Stimulated activated CD8-positive, alpha-beta memory T cell treated with anti-CD3 and anti-CD28 coated beads, Interleukin-7, amount 100 ng/mL, for 24 hours (primary cell): ENCODE data around the gene PDE11A.
"Not testable (repeated sequence)": the region's sequence is repeated elsewhere in the genome, so short reads cannot be mapped to it uniquely, and the experiment has no call there.

Source experiments
- DNase-seq: peaks from one replicate; pipeline ENCODE4 v3.0.0-alpha.2; 2020; ENCODE audit warnings: low read depth

Gene PDE11A

DNA sequence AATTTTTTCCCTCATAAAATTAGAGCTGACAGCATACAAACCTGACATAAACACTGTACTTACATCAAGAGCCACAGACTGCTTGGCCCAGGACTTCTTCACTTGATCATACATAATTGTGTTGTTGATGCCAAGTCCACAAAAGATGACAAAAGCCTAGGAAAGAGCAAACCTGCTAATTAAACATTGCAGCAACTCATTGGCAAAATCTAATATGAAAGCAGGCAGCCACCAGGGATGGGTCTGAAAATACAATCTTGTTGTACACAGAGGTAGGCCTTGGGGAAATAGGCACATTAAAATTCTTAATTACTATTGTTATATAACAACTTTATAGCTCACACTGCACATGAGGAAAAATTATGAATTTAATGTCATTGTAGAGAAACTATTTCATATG lies 255.8 kb downstream of the PDE11A start:
- DNase-seq, result no peak

- no peak for DNase-seq
Observed at GRCh38 chr2:177812713-177813396, 259.7 kb downstream of the PDE11A start.

DNA sequence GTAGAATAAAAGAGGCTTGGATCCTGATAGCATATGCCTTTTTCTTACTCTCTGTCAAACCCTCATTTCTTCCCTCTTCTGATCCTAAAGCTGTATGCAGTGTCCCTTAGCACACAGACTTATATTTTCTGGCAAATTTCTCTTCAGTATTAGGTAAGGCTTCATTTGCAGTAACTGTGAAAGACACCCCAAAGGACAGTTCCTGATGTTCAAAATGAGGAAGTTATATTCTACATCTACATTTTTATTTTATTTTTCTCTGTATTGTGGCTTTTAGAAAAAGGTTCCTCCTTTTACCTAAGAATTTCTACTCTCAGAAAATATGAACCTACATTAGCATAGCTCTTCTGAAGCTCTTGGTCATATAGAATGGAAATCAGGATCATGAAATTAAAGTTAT lies 261.7 kb downstream of the PDE11A start:
- no peak for DNase-seq

- DNase-seq, result no peak
Observed at GRCh38 chr2:177808984-177809809, 263.4 kb downstream of the PDE11A start.

- DNase-seq, result no peak
Observed at GRCh38 chr2:177806025-177806424, 266.6 kb downstream of the PDE11A start.

DNA sequence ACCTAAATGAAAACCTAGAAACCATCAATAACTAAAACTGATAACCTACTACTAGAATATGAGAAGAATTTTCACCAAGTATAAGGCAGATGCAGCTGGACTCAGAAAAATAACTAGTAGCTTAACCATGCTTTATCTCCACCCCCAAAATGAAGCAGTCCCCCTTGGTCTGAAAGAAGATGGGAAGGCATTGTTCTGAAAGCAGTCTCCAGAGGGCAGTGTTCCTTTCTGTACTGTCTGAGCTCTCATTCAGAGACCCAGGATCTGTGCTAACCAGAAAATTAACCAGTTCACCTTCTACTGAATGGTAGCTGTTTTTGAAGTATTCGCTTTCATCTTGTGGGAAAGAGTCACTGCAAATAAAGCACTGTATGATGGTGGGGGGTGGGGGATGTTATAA lies 273.0 kb downstream of the PDE11A start:
- DNase-seq, result no peak

DNA sequence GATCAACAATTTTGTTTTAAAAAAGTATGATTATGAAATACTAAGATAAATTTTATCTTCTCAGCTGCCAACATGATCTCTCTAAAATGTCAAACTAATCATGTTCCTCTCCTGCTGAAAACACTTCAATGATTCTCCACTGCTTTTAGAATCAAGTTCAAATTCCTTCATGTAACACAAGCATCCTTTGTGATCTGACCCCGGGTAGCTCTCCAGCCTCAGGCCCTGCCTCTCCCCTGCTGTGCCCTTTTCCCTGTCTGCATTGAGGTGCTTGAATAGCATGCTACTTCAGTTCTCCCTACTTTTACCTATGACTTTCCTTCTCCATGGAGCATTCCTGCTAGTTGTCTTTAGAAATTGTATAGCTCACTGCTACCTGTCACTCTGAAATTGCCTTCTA lies 274.8 kb downstream of the PDE11A start:
- no peak for DNase-seq

DNA sequence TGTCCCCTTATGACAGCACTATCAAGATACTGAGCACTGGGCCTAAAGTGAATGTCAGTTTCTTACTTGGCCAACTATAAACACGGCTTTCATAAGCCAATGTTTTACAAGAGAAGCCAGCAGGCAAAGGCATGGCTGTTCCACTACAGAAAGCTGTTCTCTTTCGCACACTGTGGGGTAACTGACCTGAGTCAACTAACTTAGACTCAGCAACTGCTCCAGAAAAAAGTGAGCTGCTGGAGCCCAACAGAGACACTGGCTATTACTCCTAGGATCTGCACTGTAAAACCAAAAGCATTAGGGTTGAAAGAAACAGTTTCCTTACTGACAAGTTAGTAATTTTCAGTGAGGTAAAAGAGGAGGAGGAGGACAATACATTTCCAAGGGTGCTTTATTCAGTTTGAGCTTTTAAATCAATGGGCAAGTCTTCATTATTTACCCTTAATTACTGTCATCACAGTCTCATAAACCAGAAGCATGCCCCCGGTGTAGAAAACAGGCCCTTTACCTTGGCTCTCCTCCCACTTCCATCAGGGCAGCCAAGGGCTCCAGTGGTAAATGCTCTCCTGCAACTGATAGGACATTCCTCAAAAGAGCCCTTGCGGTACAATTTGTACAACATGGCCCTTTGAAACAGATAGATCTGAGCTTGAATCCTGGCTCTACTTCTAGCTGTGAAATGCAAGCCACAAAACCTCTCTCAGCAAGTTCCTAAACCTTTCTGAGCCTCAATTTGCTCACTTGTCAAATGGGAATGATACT lies 275.7 kb downstream of the PDE11A start:
- no peak for DNase-seq

GRCh38 chr2:177796011-177796410 lies 276.6 kb downstream of the PDE11A start:
- no peak for DNase-seq

- not testable (repeated sequence) for DNase-seq
Observed at GRCh38 chr2:177785143-177785542, 287.4 kb downstream of the PDE11A start.

- no peak for DNase-seq
Observed at GRCh38 chr2:177784745-177785067, 287.9 kb downstream of the PDE11A start.

DNA sequence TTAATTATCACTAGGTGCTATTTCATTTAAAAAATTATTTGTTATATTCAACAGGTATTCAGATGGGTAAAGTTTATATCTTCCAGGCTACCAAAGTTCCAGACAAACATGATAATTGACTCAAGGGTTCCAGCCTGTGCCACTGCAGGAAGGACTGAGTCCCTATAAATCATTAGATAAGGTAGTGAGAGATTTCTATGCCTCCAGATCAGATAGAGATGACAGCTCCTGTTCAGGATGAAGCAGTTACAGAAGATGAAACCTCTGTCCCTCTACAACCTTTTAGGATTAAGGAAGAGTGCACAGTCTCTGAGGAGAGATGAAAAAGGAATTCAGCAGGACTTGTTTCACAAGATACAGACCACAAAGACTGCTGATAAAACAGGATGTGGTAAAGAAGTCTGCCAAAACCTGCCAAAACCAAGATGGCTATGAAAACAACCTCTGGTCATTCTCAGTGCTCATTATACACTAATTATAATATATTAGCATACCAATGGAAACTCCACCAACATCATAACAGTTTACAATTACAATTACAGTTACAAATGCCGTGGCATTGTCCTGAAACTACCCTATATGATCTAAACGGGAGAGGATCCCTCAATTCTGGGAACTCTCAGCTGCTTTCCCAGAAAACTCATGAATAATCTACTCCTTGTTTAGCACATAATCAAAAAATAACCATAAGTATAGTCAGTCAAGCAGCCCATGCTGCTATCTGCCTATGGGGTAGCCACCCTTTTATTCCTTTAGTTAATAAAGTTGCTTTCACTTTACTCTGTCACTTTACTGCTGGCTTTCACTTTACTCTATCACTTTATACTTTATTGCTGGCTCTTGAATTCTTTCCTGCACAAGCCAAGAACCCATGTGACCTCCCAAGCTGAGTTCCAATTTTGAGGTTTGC lies 288.5 kb downstream of the PDE11A start:
- no peak for DNase-seq

DNA sequence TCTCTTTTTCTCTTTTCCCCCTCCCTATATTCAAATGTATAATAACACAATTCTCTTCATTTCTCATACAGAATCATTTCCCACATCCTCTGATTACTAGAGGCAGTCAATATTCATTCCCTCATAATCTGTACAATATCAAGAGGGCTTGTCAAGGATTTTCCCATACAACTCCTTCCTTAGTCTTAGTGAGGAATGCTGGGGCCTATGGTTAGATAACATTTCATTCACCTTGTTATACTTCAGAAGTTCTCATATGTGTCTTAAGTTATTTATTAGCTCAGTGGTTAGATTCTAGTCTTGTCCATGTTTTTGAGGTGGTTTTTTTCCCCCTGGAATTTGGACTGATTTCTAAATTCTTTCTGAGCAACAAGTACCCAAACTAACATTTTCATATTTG lies 289.5 kb downstream of the PDE11A start:
- no peak for DNase-seq

GRCh38 chr2:177782613-177783012 lies 290.0 kb downstream of the PDE11A start:
- DNase-seq, result no peak

DNA sequence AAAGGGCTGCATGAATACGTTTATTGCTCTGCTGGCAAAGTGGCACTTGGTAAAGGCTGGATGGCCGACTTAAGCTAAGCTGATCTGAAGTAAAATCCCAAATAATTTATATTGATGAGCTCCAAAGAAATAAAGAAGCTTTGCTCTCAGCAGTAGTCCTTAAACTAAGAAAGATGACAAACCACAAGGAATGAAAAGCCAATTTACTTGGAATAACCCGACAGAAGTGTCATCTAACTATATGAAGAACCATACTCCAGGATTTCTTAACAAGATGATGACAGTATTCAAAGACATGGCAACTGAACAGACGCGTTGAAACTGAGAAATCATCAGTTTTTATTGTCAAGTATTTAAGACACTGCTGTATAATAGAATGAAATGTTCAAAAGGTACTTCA lies 294.1 kb downstream of the PDE11A start:
- no peak for DNase-seq

DNA sequence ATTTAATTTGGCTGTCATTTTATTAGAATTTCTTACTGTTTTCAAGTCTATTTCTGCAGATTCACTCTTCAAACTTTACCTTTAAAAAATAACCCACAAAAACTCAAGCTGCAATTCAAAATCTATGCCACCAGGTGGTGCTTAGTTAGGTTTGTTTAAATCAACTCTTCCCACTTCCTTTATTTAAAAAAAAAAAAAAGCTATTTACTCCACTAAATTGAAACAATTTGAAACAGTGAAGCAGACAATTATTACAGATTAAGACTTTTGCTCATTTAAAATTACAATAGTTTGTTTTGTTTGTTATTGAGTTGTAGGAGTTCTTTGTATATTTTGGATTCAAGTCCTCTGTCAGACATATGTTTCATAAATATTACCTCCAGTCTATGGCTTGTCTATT lies 300.0 kb downstream of the PDE11A start:
- DNase-seq, result no peak

- no peak for DNase-seq
Observed at GRCh38 chr2:177771191-177771590, 301.4 kb downstream of the PDE11A start.

- DNase-seq, result no peak
Observed at GRCh38 chr2:177767768-177768167, 304.8 kb downstream of the PDE11A start.

- DNase-seq, result no peak
Observed at GRCh38 chr2:177765698-177766097, 306.9 kb downstream of the PDE11A start.

GRCh38 chr2:177763531-177764265 lies 308.9 kb downstream of the PDE11A start:
- DNase-seq, result peak; percentile 62

GRCh38 chr2:177759443-177759842 lies 313.1 kb downstream of the PDE11A start:
- no peak for DNase-seq
